Esophagus (tissue), 2 donors: Measurements from ENCODE around the gene TNRC18. TPM values are rescaled to one million over a fixed set of nuclear protein-coding genes. Genes with fewer than 3 reads are reported as not detected.

ENCODE experiments used
- H3K27ac ChIP-seq, 2 donors: one replicate each; pipeline ENCODE4 v1.5.1; 2013; ENCODE audit warnings: low read depth in 2 of 2, mild to moderate bottlenecking in 2 of 2, inconsistent platforms in 1 of 2, low read length in 1 of 2, moderate library complexity in 1 of 2
- H3K27me3 ChIP-seq, 2 donors: one replicate each; pipeline ENCODE4 v1.6.1; 2013; ENCODE audit warnings: low read length in 2 of 2, control low read depth in 1 of 2, mild to moderate bottlenecking in 1 of 2; ENCODE audit not compliant: insufficient read depth in 2 of 2, control insufficient read depth in 1 of 2
- H3K36me3 ChIP-seq, 2 donors: one replicate each; pipeline ENCODE4 v1.6.1; 2013; ENCODE audit warnings: low read length in 1 of 2; ENCODE audit not compliant: control insufficient read depth in 2 of 2, insufficient read depth in 2 of 2
- H3K4me1 ChIP-seq, 2 donors: one replicate each; pipeline ENCODE4 v1.6.1; 2013; ENCODE audit warnings: low read length in 1 of 2; ENCODE audit not compliant: control insufficient read depth in 2 of 2, insufficient read depth in 2 of 2
- H3K4me3 ChIP-seq, 2 donors: one replicate each; pipeline ENCODE4 v1.5.1; 2013; ENCODE audit warnings: low read length in 2 of 2, mild to moderate bottlenecking in 2 of 2, low read depth in 1 of 2, moderate library complexity in 1 of 2
- H3K9me3 ChIP-seq, 2 donors: one replicate each; pipeline ENCODE4 v1.6.1; 2013; ENCODE audit warnings: mild to moderate bottlenecking in 2 of 2, low read depth in 1 of 2, low read length in 1 of 2, moderate library complexity in 1 of 2; ENCODE audit not compliant: control insufficient read depth in 2 of 2, insufficient read depth in 1 of 2
- WGBS, 2 donors: extraction: QIAGEN DNeasy Blood & Tissue Kit; methylation state at CpG; one replicate each; pipeline ENCODE4 v1.1.7; 2013; 5-methylcytosine and 5-hydroxymethylcytosine counted together
- polyA plus RNA-seq, 2 donors: library from polyadenylated mRNA; stranded (reverse); fragments of 200-250 nt; gene quantifications; one replicate each; pipeline ENCODE4 v1.2.3, GENCODE V29; 2013
- donor health status: healthy with polysubstance abuse.
- donor health status: Bipolar disorder and iron deficiency.

TNRC18 gene
- polyA plus RNA-seq, 2 donors, result 18.0 to 34.0 TPM

GRCh38 chr7:5452470-5452899 lies 28.9 kb upstream of the TNRC18 start:
- no peaks in the 10 kb centered on the region for H3K9me3 ChIP-seq
- no peak overlapping the region for H3K27ac ChIP-seq
- H3K36me3 ChIP-seq, result no peaks in the 10 kb centered on the region
- H3K4me3 ChIP-seq, result no peak overlapping the region
- H3K27me3 ChIP-seq, result no peaks in the 10 kb centered on the region
- 59 to 61% methylated on average over 12 of the region's 12 CpGs for WGBS, 2 donors
- H3K4me1 ChIP-seq, result peaks cover 0 to 1% of the 10 kb centered on the region in 2 donors

DNA sequence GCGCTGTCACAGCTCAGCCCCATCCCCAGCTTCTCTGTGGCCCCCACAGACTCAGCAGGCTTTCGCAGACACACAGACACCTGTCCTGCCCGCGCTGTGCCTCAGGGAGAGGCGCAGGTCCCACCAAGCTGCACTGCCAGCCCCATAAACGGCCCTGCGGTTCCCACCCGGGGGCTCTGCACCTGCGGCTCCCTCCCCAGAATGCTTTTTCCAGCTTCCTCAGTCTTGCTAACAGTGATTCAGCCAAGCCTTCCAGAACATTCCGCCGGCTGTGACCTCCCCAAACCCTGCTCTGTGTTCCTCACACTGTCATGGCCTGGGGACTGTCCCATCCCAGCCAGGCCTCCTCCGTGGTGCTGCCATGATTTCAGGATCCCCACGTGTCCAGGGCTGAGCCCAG lies 27.8 kb upstream of the TNRC18 start:
- peaks cover 0 to 1% of the 10 kb centered on the region in 2 donors for H3K4me1 ChIP-seq
- H3K27me3 ChIP-seq, result no peaks in the 10 kb centered on the region
- no peak overlapping the region for H3K27ac ChIP-seq
- H3K36me3 ChIP-seq, result no peaks in the 10 kb centered on the region
- 57 to 60% methylated on average over 13 of the region's 13 CpGs for WGBS, 2 donors
- no peaks in the 10 kb centered on the region for H3K9me3 ChIP-seq
- no peak overlapping the region for H3K4me3 ChIP-seq

DNA sequence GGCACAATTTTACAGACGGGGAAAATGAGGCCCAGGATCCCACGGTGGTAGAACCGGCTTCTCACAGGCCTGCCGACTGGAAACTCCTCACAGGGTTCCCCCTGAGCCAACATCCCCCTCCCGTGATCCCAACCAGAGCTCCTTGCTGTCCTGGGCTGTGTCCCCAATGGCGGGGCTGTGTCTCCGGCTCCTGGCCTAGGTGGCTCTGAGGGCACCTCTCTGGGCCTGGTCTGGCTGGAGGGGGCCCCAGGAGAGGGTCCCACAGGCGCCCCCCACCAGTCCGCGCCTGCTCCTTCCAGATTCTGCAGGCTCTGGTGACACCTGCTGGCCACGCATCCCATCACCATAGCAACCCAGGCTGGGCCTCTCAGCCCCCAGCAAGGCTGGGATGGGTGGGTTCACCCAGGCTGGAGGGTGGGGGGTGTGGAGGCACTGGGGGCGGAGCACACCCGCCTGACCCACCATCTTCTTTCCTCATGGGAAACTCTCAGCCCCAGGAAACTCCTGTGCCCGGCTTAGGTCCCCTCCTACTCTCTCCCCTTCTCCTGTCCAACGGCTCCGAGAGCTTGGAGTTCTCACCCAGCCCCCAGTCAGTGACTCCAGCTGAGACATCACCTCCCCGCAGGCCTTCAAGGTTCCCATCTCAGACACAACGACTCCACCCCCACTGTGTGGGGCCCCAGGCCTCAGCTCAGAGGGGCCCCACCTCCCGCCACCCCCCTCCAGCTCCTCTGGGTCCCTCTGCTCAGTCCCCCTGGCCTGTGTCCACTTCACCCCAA lies 27.1 kb upstream of the TNRC18 start:
- WGBS, 2 donors, result 25% methylated on average over 18 to 19 of the region's 19 CpGs
- H3K27me3 ChIP-seq, result no peaks in the 10 kb centered on the region
- H3K36me3 ChIP-seq, result no peaks in the 10 kb centered on the region
- H3K27ac ChIP-seq, result no peak overlapping the region
- no peak overlapping the region for H3K4me3 ChIP-seq
- H3K9me3 ChIP-seq, result no peaks in the 10 kb centered on the region
- peaks cover 0 to 1% of the 10 kb centered on the region in 2 donors for H3K4me1 ChIP-seq

- WGBS, 2 donors, result 40 to 54% methylated on average over 15 of the region's 15 CpGs
- Histone ChIP-seq H3K36me3 (no peaks in the 10 kb centered on the region), H3K27me3 (no peaks in the 10 kb centered on the region), H3K9me3 (no peaks in the 10 kb centered on the region), H3K27ac (no peak overlapping the region), H3K4me1 (peaks cover 0 to 1% of the 10 kb centered on the region in 2 donors), H3K4me3 (no peak overlapping the region)
These were observed 24.9 kb upstream of the TNRC18 start for GRCh38 chr7:5448378-5449037.

GRCh38 chr7:5445981-5446594 lies 22.5 kb upstream of the TNRC18 start:
- no peaks in the 10 kb centered on the region for H3K27me3 ChIP-seq
- no peaks in the 10 kb centered on the region for H3K36me3 ChIP-seq
- WGBS, 2 donors, result 47 to 52% methylated on average over 19 of the region's 19 CpGs
- H3K4me3 ChIP-seq, result no peak overlapping the region
- H3K4me1 ChIP-seq, result peaks cover 0 to 1% of the 10 kb centered on the region in 2 donors
- H3K9me3 ChIP-seq, result no peaks in the 10 kb centered on the region
- no peak overlapping the region for H3K27ac ChIP-seq

- H3K27ac ChIP-seq, result no peak overlapping the region
- peaks cover 0 to 1% of the 10 kb centered on the region in 2 donors for H3K4me1 ChIP-seq
- no peaks in the 10 kb centered on the region for H3K36me3 ChIP-seq
- H3K9me3 ChIP-seq, result no peaks in the 10 kb centered on the region
- H3K27me3 ChIP-seq, result no peaks in the 10 kb centered on the region
- 63 to 78% methylated on average over 16 of the region's 16 CpGs for WGBS, 2 donors
- H3K4me3 ChIP-seq, result no peak overlapping the region
These were observed 20.0 kb upstream of the TNRC18 start for GRCh38 chr7:5443678-5444077.

DNA sequence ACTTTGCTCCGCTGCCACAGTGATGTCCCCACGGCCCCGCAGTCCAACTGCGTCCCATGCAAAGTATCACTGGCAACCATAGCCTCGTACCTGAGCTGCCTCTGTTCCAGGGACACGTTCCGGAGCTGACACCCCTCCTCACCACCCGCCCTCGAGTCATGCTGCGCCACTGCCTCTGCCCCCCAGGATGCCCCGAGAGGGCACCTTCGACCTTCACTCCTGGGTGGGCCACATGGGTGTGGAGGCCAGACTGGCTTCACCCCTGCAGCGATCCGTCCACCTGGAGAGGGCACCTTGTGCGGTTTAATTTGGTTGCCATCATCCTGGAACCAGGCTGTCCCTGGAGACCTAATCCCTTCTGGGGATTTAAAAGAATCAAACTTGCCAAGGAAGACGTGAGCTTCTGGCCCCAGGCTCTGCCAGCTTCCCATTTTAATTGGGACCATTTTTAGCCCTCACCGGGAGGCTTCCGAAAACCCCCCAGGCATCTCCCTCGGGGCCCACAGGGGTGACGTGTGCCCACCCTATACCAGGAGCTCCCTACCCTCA lies 19.2 kb upstream of the TNRC18 start:
- 72 to 80% methylated on average over 20 of the region's 20 CpGs for WGBS, 2 donors
- Histone ChIP-seq H3K27ac (no peak overlapping the region), H3K4me1 (no peaks in the 10 kb centered on the region), H3K9me3 (no peaks in the 10 kb centered on the region), H3K36me3 (no peaks in the 10 kb centered on the region), H3K27me3 (no peaks in the 10 kb centered on the region), H3K4me3 (no peak overlapping the region)

- no peak overlapping the region for H3K27ac ChIP-seq
- H3K27me3 ChIP-seq, result no peaks in the 10 kb centered on the region
- peaks cover 0 to 4% of the 10 kb centered on the region in 2 donors for H3K9me3 ChIP-seq
- H3K4me3 ChIP-seq, result no peak overlapping the region
- H3K36me3 ChIP-seq, result no peaks in the 10 kb centered on the region
- WGBS, 2 donors, result 60 to 62% methylated on average over 11 of the region's 11 CpGs
- no peaks in the 10 kb centered on the region for H3K4me1 ChIP-seq
These were observed 18.3 kb upstream of the TNRC18 start for GRCh38 chr7:5441840-5442503.
